DMS53 treated with DMSO at 0.1 percent for 48 hours (cell line): Measurements from ENCODE around the gene MBOAT2.
A peak's percentile ranks its signal among the peaks of the same experiment; 100 is the strongest.

Source experiments
- DNase-seq: peaks from one replicate; lab custom pipeline; 2025; ENCODE audit not compliant: unreplicated experiment; lab: John Stamatoyannopoulos, UW

The MBOAT2 gene

GRCh38 chr2:9018534-9018933, 15.1 kb upstream of the MBOAT2 start:
- no peak for DNase-seq

- no peak for DNase-seq
Measured at GRCh38 chr2:9018109-9018508, 14.6 kb upstream of the MBOAT2 start.

- no peak for DNase-seq
Measured at GRCh38 chr2:9017411-9017810, 13.9 kb upstream of the MBOAT2 start.

DNA sequence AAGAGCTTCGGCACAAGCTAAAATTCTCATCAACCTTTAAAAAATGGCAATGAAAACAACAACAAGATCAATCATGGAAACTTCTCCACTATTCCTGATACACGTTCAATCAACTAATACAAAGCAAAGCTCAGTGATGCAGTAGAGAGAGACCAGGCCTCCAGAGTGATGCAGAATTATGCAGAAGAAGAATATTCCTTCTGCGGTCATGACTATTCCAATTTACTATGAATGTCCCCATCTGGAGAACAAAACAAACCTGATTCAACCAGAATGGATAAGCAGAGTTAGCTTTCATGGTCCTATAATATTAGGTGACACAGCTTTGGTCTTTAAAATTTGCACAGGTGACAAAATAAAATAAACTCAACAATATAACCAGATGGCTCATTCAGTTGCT, 12.5 kb upstream of the MBOAT2 start:
- DNase-seq, result no peak

DNA sequence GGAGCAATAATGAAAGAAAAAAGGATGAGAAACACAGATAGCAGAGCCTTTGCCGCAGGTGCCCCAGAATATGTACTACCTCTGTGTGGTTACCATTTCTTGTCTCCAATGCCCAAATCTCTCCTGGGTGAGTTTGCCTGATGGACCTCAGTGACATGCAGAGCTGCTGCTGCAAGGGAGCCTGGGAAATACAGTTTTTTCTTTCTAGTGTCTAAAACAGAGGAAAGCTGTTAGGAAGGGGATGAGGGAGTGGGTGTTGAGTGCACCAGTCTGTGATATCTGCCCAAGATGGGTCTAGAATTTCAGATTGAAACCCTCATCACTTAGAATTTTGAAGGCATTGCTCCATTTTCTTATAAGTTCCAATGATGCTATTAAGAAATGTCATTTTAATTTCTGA, 9.9 kb upstream of the MBOAT2 start:
- DNase-seq, result no peak

DNA sequence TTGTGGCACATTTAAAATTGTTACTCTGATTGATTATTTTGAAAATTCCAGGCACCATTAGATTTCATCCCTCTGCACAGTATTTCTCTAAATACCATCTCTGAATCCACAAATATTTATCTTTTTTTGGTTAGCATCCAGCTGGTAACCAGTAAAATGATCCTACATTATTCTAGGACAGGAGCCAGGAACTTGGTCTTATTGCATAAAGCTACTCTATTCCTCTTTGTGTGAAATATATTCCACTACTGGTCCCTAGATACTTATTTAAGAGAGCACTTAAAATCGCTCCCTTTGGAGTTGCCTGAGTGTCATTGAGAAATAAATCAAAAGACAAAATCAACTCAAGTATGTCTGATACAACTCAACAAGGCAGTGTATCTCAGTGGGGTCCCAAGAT, 7.4 kb upstream of the MBOAT2 start:
- DNase-seq, result no peak

GRCh38 chr2:9008951-9009664, 5.6 kb upstream of the MBOAT2 start:
- no peak for DNase-seq

DNA sequence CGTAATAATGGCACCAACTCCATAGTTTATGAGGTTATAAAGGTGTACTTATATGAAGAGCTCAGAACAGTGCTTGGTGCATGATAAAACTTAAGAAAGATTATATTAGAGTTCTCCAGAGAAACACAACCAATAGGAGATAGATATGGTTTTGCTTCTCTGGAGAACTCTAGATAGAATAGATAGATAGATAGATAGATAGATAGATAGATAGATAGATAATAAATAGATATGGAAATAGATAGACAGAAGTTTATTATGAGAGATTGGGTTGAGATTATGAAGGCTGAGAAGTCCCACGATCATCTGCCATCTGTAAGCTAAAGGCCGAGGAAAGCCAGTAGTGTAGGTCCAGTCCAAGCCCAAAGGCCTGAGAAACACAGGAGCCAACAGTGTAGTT, 2.9 kb upstream of the MBOAT2 start:
- no peak for DNase-seq

GRCh38 chr2:9004338-9005204, 1.1 kb upstream of the MBOAT2 start:
- DNase-seq, result no peak

- DNase-seq, result no peak
Measured at GRCh38 chr2:9003366-9003615, 193 bp downstream of the MBOAT2 start.

DNA sequence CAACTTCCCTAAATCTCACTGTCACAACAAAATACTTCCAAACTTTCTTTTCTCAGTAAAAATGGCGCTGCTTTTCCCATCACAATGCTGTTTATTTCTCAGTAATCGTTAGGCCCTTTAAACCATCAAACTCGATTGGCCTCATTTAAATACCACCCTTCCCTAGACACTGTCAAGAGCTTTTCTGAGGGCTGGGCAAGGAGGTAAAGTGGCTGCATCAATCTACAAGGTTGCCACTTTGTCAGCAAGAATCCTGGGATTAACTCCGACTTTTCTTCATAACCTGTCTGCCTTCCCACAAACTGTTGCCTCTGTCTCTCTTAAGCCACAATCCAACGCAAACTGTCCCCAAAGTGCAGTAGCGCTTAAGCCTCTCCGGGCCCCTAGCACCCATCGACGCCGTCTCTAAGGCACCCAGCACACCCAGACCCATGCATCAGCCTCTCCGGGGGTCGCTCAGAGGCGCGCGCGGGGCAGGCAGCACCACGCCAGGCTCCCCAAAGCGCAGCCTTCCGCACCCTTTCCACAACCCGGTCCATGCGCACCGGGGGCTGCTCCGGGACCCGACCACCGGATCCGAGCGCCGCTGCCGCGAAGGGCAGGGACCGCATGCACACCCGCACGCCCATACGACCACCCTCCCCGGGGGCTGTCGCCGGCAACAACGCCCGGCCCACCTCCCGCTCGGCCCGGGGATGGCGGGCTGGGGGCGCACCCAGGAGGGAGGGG, 683 bp downstream of the MBOAT2 start:
- DNase-seq, result no peak

DNA sequence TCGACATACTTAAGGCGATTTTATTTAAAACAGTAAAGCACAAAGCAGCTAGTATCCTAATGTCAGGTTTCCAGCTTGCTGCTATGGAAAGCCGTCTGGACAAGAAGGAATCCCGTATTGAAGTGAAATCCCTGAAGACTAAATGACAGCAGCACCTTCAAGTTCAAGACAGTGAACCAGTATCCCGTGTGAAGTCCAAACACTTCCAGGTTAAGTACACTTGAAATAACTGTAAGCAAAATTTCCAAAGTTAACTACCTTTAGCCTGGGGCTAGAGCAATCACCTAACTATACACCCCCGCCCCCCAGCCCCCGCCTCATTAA, 1.2 kb downstream of the MBOAT2 start:
- no peak for DNase-seq

- DNase-seq, result no peak
Measured at GRCh38 chr2:9001778-9002177, 1.7 kb downstream of the MBOAT2 start.

GRCh38 chr2:9001229-9001628, 2.3 kb downstream of the MBOAT2 start:
- DNase-seq, result peak; percentile 15

- no peak for DNase-seq
Measured at GRCh38 chr2:9000442-9000841, 3.0 kb downstream of the MBOAT2 start.

DNA sequence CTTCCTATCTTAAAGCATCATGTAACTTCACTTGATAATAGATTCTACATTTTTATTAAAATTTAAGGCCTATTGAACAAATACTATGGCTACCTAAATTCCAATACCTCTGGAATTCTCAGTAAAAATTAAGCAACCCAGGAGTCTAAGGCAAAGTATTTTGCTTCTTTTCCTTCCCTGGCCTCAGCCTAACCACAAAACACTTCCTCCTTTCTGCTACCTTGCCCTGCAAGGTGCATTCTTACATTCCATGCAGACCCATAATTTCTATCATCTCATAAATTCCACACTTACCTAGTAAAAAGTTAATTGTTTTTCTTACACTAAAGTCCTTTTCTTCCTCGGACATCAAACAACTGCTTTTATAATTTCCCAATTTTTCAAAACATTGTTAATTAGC, 3.7 kb downstream of the MBOAT2 start:
- DNase-seq, result no peak

- no peak for DNase-seq
Measured at GRCh38 chr2:8999102-8999446, 4.4 kb downstream of the MBOAT2 start.

DNA sequence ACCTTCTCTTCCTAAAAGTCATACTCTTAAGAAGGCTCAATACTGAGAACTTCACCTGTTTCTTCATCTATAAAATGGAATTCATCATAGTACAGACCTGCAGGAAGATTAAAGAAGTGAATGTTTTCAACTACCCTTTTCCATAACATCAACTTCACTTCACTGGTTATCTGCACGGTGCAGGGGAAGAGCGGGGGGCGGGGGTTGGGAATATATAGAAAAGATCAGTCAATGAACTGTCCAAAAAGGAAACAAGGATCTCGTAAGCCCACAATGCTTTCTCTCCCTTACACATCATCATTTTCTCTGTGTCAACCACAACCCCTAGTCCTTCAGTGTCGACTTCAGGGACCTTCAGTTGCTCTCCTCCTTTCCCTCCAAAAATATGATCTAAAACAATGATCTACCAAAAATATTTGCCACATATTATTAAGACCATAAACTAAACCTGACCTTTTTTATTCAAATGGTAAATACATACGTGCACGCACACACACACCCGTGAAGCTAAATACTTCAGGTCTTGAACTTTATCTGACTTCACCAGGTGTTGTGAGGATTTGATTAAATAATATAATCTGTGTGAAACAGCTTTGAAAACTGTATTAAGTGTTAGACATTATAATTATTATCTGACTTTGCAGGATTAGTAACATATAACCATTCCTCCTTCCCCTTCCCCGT, 4.9 kb downstream of the MBOAT2 start:
- no peak for DNase-seq

DNA sequence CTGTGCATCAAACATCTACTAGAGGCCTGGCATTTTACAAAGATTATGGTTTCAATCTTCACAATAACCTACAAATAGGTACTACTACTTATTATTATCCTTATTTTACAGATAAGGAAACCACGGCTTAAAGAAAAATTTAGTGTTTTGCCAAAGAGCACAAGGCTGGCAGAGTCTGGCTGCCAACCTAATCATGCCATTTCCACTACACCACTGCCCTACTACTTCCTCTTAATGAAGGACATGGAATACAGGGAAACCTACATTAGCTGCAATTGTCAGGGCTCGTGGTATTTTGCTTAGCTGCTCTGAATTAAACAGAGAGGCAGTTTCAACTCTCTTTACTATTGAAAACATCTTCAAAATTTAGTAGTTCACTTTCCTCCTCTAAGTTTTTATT, 5.9 kb downstream of the MBOAT2 start:
- DNase-seq, result no peak

- DNase-seq, result no peak
Measured at GRCh38 chr2:8997108-8997507, 6.4 kb downstream of the MBOAT2 start.

- no peak for DNase-seq
Measured at GRCh38 chr2:8996006-8996405, 7.5 kb downstream of the MBOAT2 start.

- no peak for DNase-seq
Measured at GRCh38 chr2:8994386-8994785, 9.1 kb downstream of the MBOAT2 start.
